ENCODE results near the gene BMP2K. TPM values are rescaled to one million over a fixed set of nuclear protein-coding genes. Genes with fewer than 3 reads are reported as not detected.

Gene BMP2K
- polyA plus RNA-seq, 2 of the 4 experiments (the other 2 are of a cell fraction): 9.9 to 19.7 TPM

GRCh38 chr4:78806943-78807460, 30.9 kb downstream of the BMP2K start:
- FAIRE-seq (no peak), DNase-seq (ENCODE audit: low read depth in 1 of 2, low spot score in 1 of 2) (no peak), ATAC-seq (no peak)
- ChIA-PET POLR2A (no interaction called here), CTCF (no interaction called here)
- Histone ChIP-seq H3K4me1 (no peaks in the 10 kb centered on the region), H3K9me3 (peaks cover 7% of the 10 kb centered on the region; the same call in 2 of the 3 replicates), H3K4me3 (no peak overlapping the region), H3K4me2 (no peak overlapping the region), H3K27ac (no peak overlapping the region)
- WGBS (ENCODE audit: missing lambda C conversion rate): 81% methylated on average over 6 of the region's 6 CpGs
- TF ChIP-seq POLR2AphosphoS2 (conservative IDR thresholded peaks at IDR 0.05; ENCODE audit: low read length): no peak
- TF ChIP-seq KDM5A (IDR thresholded peaks at IDR 0.05): no peak
- no peak for TF ChIP-seq NR3C1 (IDR thresholded peaks at IDR 0.05)
- no peak for TF ChIP-seq MAZ (IDR thresholded peaks at IDR 0.05; ENCODE audit: borderline replicate concordance, low read depth, low read length)
- no peak for TF ChIP-seq RNF2 (IDR thresholded peaks at IDR 0.05; ENCODE audit: borderline replicate concordance, low read depth)
- TF ChIP-seq NPAS2 (CRISPR knock-in tag; IDR thresholded peaks at IDR 0.05; ENCODE audit: borderline replicate concordance): no peak
- TF ChIP-seq JUN (IDR thresholded peaks at IDR 0.05): no peak
- no peak for TF ChIP-seq ZFP36 (IDR thresholded peaks at IDR 0.05; ENCODE audit: borderline replicate concordance, partially characterized antibody)
- no peak for TF ChIP-seq HOXB13 (CRISPR knock-in tag; IDR thresholded peaks at IDR 0.05; ENCODE audit: low read depth)
- no peak for TF ChIP-seq EHF (CRISPR knock-in tag; IDR thresholded peaks at IDR 0.05)
- no peak for TF ChIP-seq REST (IDR thresholded peaks at IDR 0.05)

- TF ChIP-seq REST (IDR thresholded peaks at IDR 0.05): no peak
- TF ChIP-seq PBX3 (IDR thresholded peaks at IDR 0.05): no peak
- TF ChIP-seq PHF8 (IDR thresholded peaks at IDR 0.05; ENCODE audit: borderline replicate concordance, low read depth): no peak
- TF ChIP-seq SMC3 (IDR thresholded peaks at IDR 0.05): no peak
- no peak overlapping the region for H3K4me3 ChIP-seq
- H3K4me1 ChIP-seq: no peaks in the 10 kb centered on the region
- FAIRE-seq (no peak), ATAC-seq (no peak), DNase-seq (ENCODE audit: low read depth in 1 of 2, low spot score in 1 of 2) (no peak)
- H3K9me3 ChIP-seq: peaks cover 7% of the 10 kb centered on the region; the same call in 2 of the 3 replicates
- ChIA-PET CTCF (no interaction called here), POLR2A (no interaction called here)
- H3K27ac ChIP-seq: no peak overlapping the region
- WGBS (ENCODE audit: missing lambda C conversion rate): 66% methylated on average over 2 of the region's 2 CpGs
- H3K4me2 ChIP-seq: no peak overlapping the region
These were observed 33.1 kb downstream of the BMP2K start for GRCh38 chr4:78809295-78809694.

Measured in A549 (cell line).